GM10847 (cell line): ENCODE measurements around the gene ARHGEF4.

ENCODE experiments used
- POLR2A ChIP-seq: IDR thresholded peaks from 2 replicates; pipeline ENCODE4 v1.6.1; 2011; ENCODE audit not compliant: insufficient read length; ENCODE audit errors: extremely low read depth

Gene ARHGEF4

GRCh38 chr2:131067465-131068125 lies 230.9 kb downstream of the ARHGEF4 start:
- TF ChIP-seq POLR2A, result no peak

- no peak for TF ChIP-seq POLR2A
Observed at GRCh38 chr2:131076707-131077106, 240.0 kb downstream of the ARHGEF4 start.

GRCh38 chr2:131077182-131077846 lies 240.6 kb downstream of the ARHGEF4 start:
- TF ChIP-seq POLR2A, result no peak

- TF ChIP-seq POLR2A, result no peak
Observed at GRCh38 chr2:131077966-131078365, 241.3 kb downstream of the ARHGEF4 start.

GRCh38 chr2:131081190-131081589 lies 244.5 kb downstream of the ARHGEF4 start:
- TF ChIP-seq POLR2A, result no peak

- TF ChIP-seq POLR2A, result no peak
Observed at GRCh38 chr2:131085646-131086045, 248.9 kb downstream of the ARHGEF4 start.

GRCh38 chr2:131092458-131093005 lies 255.8 kb downstream of the ARHGEF4 start:
- no peak for TF ChIP-seq POLR2A

GRCh38 chr2:131093006-131093695 lies 256.4 kb downstream of the ARHGEF4 start, which contains the start of gene FAM168B:
Gene FAM168B, minus strand, starts transcription at chr2:131093460. Its CDS starts 10,814 bp downstream, at chr2:131082646.
- peak; percentile 90 for TF ChIP-seq POLR2A

- no peak for TF ChIP-seq POLR2A
Observed at GRCh38 chr2:131093696-131094462, 257.2 kb downstream of the ARHGEF4 start.

- no peak for TF ChIP-seq POLR2A
Observed at GRCh38 chr2:131094463-131095281, 258.0 kb downstream of the ARHGEF4 start.
